Prostate gland (tissue), 2 donors: ENCODE measurements around the gene AMIGO2.

ENCODE experiments used
- POLR2A ChIP-seq: fragments of 450-650 bp; IDR thresholded peaks from one replicate; pipeline ENCODE4 v1.6.1; 2016; ENCODE audit warnings: antibody characterized with exemption, mild to moderate bottlenecking
- TF ChIP-seq, protein P1 (sequence below), 4 experiments: fragments of 200-600 bp in 2 of 4; fragments of 450-650 bp in 2 of 4; sonication (generic) in 2 of 4; IDR thresholded peaks; 1 replicate in 3 of 4; 2 replicates in 1 of 4; pipeline ENCODE4 v1.5.1; 2016 to 2019; ENCODE audit warnings: antibody characterized with exemption in 4 of 4, mild to moderate bottlenecking in 2 of 4, moderate library complexity in 2 of 4

DNA sequence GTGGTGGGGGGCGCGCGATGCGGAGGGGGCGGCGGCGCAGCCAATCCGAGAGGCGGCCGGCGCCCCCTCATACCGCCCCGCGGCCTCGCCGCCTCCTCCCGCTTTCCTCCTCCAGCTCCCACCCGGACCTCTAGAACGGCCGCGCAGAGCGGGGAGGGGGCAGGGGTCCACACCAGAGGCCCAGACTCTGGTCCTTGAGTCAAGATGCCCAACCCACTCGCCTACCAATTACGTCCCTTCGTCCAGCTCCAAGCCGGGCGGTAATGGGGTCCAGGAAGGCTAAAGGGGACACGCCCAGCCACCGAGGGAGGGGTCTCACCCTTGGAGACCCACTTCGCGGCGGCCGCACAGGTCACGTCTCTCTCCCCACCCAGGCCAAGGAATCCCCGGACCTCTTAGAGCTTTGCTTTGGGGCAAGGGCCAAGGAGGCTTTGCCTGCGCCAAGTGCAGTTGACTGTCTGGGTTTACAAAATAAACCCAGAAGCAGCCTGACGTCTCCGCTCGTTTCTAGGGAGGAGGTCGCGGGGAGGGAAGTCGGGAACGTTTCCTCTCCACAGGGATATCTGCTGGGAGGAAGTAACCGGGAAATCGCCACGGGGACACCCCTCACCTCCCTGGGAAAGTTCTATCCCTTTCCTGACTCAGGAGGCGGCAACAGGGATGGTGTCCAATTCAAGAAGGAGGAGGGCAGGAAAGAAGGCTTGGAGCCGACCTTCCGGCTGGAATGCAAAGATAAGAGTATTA, 394 bp upstream of the AMIGO2 start:
- TF ChIP-seq, protein P1, sequence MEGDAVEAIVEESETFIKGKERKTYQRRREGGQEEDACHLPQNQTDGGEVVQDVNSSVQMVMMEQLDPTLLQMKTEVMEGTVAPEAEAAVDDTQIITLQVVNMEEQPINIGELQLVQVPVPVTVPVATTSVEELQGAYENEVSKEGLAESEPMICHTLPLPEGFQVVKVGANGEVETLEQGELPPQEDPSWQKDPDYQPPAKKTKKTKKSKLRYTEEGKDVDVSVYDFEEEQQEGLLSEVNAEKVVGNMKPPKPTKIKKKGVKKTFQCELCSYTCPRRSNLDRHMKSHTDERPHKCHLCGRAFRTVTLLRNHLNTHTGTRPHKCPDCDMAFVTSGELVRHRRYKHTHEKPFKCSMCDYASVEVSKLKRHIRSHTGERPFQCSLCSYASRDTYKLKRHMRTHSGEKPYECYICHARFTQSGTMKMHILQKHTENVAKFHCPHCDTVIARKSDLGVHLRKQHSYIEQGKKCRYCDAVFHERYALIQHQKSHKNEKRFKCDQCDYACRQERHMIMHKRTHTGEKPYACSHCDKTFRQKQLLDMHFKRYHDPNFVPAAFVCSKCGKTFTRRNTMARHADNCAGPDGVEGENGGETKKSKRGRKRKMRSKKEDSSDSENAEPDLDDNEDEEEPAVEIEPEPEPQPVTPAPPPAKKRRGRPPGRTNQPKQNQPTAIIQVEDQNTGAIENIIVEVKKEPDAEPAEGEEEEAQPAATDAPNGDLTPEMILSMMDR (IDR thresholded peaks at IDR 0.05), result no peak
- TF ChIP-seq POLR2A, result no peak
